GM23338 (cell line): ENCODE data around the gene PSMD13. TPM values are rescaled to one million over a fixed set of nuclear protein-coding genes. Genes with fewer than 3 reads are reported as not detected.

ENCODE experiments used
- ATAC-seq: fragments of 200-7000 bp; cut with Tn5 transposase; 3 replicates; pipeline ENCODE4 v1.9.1; 2020
- DNase-seq: peaks from one replicate; pipeline ENCODE4 v3.0.0-alpha.2; 2015; ENCODE audit warnings: low spot score
- H2AFZ ChIP-seq: fragments of 200-600 bp; sonication (generic); 2 replicates; pipeline ENCODE4 v1.8.0; 2016; ENCODE audit warnings: antibody characterized with exemption, mild to moderate bottlenecking, moderate library complexity
- H3F3A ChIP-seq: fragments of 200-600 bp; sonication (generic); replicated peaks from 2 replicates; pipeline ENCODE4 v1.8.0; 2017; ENCODE audit warnings: antibody characterized with exemption, mixed run types, low read depth
- H3K27ac ChIP-seq: fragments of 200-600 bp; sonication (generic); 2 replicates; pipeline ENCODE4 v1.6.1; 2016; ENCODE audit warnings: low read depth
- H3K27me3 ChIP-seq: fragments of 200-600 bp; sonication (generic); 2 replicates; pipeline ENCODE4 v1.8.0; 2016; ENCODE audit warnings: mild to moderate bottlenecking, mixed run types, moderate library complexity; ENCODE audit not compliant: insufficient read depth
- H3K36me3 ChIP-seq: fragments of 200-600 bp; sonication (generic); 2 replicates; pipeline ENCODE4 v1.8.0; 2016; ENCODE audit warnings: mild to moderate bottlenecking; ENCODE audit not compliant: insufficient read depth
- H3K4me1 ChIP-seq: fragments of 200-600 bp; sonication (generic); 2 replicates; pipeline ENCODE4 v1.8.0; 2016; ENCODE audit warnings: mild to moderate bottlenecking, moderate library complexity; ENCODE audit not compliant: insufficient read depth
- H3K4me2 ChIP-seq: fragments of 200-600 bp; sonication (generic); 2 replicates; pipeline ENCODE4 v1.7.1; 2017; ENCODE audit warnings: mixed run types
- H3K4me3 ChIP-seq: fragments of 200-600 bp; sonication (generic); 2 replicates; pipeline ENCODE4 v1.6.1; 2016; ENCODE audit warnings: mixed run types
- H3K79me2 ChIP-seq: fragments of 200-600 bp; sonication (generic); replicated peaks from 2 replicates; pipeline ENCODE4 v1.8.0; 2017; ENCODE audit warnings: mild to moderate bottlenecking; ENCODE audit not compliant: insufficient read depth
- H3K9me2 ChIP-seq: fragments of 200-600 bp; sonication (generic); 2 replicates; pipeline ENCODE4 v1.8.0; 2017; ENCODE audit not compliant: insufficient read depth
- H4K20me1 ChIP-seq: fragments of 200-600 bp; sonication (generic); replicated peaks from 2 replicates; pipeline ENCODE4 v1.8.0; 2017; ENCODE audit warnings: mild to moderate bottlenecking; ENCODE audit not compliant: insufficient read depth
- H3K27ac Mint-ChIP-seq: 2 replicates; pipeline ENCODE4 v1.8.0; 2020; ENCODE audit warnings: inconsistent platforms, mild to moderate bottlenecking, moderate library complexity, mixed read lengths
- H3K27me3 Mint-ChIP-seq: 3 replicates; pipeline ENCODE4 v1.8.0; 2022; ENCODE audit warnings: low read depth, mild to moderate bottlenecking, moderate library complexity, mixed read lengths, inconsistent platforms; ENCODE audit not compliant: insufficient read depth, poor library complexity
- H3K36me3 Mint-ChIP-seq: 3 replicates; pipeline ENCODE4 v1.8.0; 2021; ENCODE audit warnings: low read depth, mild to moderate bottlenecking, inconsistent platforms, moderate library complexity, mixed read lengths
- H3K4me1 Mint-ChIP-seq: 3 replicates; pipeline ENCODE4 v1.8.0; 2020; ENCODE audit warnings: mild to moderate bottlenecking, inconsistent platforms, mixed read lengths
- H3K4me3 Mint-ChIP-seq: 3 replicates; pipeline ENCODE4 v1.8.0; 2021; ENCODE audit warnings: moderate library complexity, mild to moderate bottlenecking, inconsistent platforms, mixed read lengths
- H3K9me3 Mint-ChIP-seq: 3 replicates; pipeline ENCODE4 v1.8.0; 2020; ENCODE audit warnings: moderate library complexity, mild to moderate bottlenecking, inconsistent platforms, mixed read lengths
- CREB1 ChIP-seq: fragments of 250-450 bp; sonication (Bioruptor Pico); IDR thresholded peaks from 2 replicates; pipeline ENCODE4 v1.5.0; 2020; ENCODE audit warnings: low read depth, mild to moderate bottlenecking, moderate library complexity
- EZH2 ChIP-seq: fragments of 200-600 bp; sonication (generic); IDR thresholded peaks from one replicate; pipeline ENCODE4 v1.8.0; 2017; ENCODE audit warnings: antibody characterized with exemption, mild to moderate bottlenecking, low read depth; ENCODE audit not compliant: unreplicated experiment
- EZH2phosphoT487 ChIP-seq: fragments of 200-600 bp; sonication (generic); IDR thresholded peaks from one replicate; pipeline ENCODE4 v1.8.1; 2018; ENCODE audit warnings: antibody characterized with exemption; ENCODE audit not compliant: unreplicated experiment
- JUNB ChIP-seq: IDR thresholded peaks from one replicate; pipeline ENCODE4 v1.6.1; 2016; ENCODE audit warnings: antibody characterized with exemption; ENCODE audit not compliant: unreplicated experiment
- NANOG ChIP-seq: IDR thresholded peaks from 2 replicates; pipeline ENCODE4 v1.6.1; 2016; ENCODE audit warnings: antibody characterized with exemption, borderline replicate concordance
- POLR2AphosphoS5 ChIP-seq: IDR thresholded peaks from 2 replicates; pipeline ENCODE4 v1.6.1; 2016; ENCODE audit warnings: antibody characterized with exemption, low read depth
- STAT1 ChIP-seq: IDR thresholded peaks from one replicate; pipeline ENCODE4 v1.6.1; 2016; ENCODE audit warnings: antibody characterized with exemption; ENCODE audit not compliant: unreplicated experiment
- ZNF114 ChIP-seq: fragments of 250-450 bp; sonication (Bioruptor Pico); IDR thresholded peaks from 2 replicates; pipeline ENCODE4 v1.5.0; 2020; ENCODE audit warnings: mild to moderate bottlenecking, moderate library complexity
- ZNF331 ChIP-seq: fragments of 250-450 bp; sonication (Bioruptor Pico); IDR thresholded peaks from 2 replicates; pipeline ENCODE4 v1.5.0; 2020; ENCODE audit warnings: low read depth, mild to moderate bottlenecking, moderate library complexity
- polyA plus RNA-seq: library from polyadenylated mRNA; unstranded; fragments of >200 nt; fragmentation: Nextera tagmentation; extraction: Ambion mirVana; gene quantifications from 2 replicates; pipeline ENCODE4 v1.2.1, GENCODE V29; 2016
- total RNA-seq: library from RNA; depleted of rRNA; stranded (reverse); fragments of >200 nt; shearing (Covaris generic); gene quantifications from 2 replicates; pipeline ENCODE4 v1.2.3, GENCODE V29; 2014
- TF ChIP-seq, protein P1 (sequence below), 2 experiments: fragments of 200-600 bp in 1 of 2; sonication (generic) in 1 of 2; conservative IDR thresholded peaks; 2 replicates each; pipeline versions ENCODE4 v1.5.1 to v1.6.1; 2016 to 2017; ENCODE audit warnings: antibody characterized with exemption in 2 of 2, low read depth in 2 of 2, mild to moderate bottlenecking in 2 of 2, moderate library complexity in 1 of 2
- TF ChIP-seq, protein P2 (sequence below): fragments of 250-450 bp; sonication (Bioruptor Pico); IDR thresholded peaks from 2 replicates; pipeline ENCODE4 v1.5.0; 2020; ENCODE audit warnings: mild to moderate bottlenecking, moderate library complexity
- TF ChIP-seq, protein P3 (sequence below): IDR thresholded peaks from one replicate; pipeline ENCODE4 v1.6.1; 2018; ENCODE audit warnings: antibody characterized with exemption; ENCODE audit not compliant: unreplicated experiment

PSMD13 gene
- total and polyA plus RNA-seq, 2 experiments from 2014 or later, result 111 to 114 TPM

DNA sequence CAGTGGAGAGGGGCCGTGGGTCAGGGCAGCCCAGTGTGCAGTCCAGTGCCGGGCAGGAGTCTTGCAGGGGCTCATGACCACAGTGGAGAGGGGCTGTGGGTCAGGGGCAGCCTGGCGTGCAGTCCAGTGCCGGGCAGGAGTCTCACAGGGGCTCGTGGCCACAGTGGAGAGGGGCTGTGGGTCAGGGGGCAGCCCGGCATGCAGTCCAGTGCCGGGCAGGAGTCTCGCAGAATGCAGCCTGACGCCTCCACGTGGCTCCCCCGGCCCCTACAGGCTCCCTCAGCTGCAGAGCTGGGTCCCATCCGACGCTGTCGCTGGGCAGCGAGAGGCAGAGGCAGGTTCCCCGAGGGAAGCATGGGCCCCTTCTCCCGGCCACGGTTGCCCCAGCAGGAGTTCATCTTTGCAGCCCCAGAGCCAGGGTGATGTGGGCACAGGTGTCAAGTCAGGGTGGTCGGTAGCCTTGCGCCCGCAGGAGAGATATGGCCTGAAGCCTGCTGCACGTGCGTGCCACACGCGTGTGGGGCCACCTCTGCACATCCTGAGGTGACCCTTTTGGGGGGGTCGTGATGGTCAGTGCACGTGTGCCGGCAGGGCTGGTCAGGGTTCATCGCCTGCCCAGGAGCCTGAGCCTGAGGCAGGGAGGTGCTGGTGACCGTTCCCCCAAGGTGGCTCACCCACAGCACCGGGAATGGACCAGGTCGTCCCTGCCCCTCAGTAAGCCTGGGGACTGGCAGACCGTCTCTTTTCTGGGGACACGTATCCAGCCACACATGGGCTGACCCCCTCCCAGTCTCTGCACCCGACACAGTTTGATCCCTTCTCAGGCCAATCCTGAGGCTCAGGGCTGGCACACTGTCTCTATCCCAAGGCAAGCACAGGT, 59.6 kb downstream of the PSMD13 start:
- H3K36me3 ChIP-seq, result no peaks in the 10 kb centered on the region
- peaks cover 5% of the 10 kb centered on the region for H3K27me3 Mint-ChIP-seq
- peaks cover 23% of the 10 kb centered on the region for H3K4me1 Mint-ChIP-seq
- ATAC-seq (no peak), DNase-seq (no peak)
- H3K4me2 ChIP-seq, result no peak overlapping the region
- H2AFZ ChIP-seq, result no peak overlapping the region
- no peaks in the 10 kb centered on the region for H3K79me2 ChIP-seq
- H3K9me3 Mint-ChIP-seq, result no peaks in the 10 kb centered on the region
- no peak overlapping the region for H3K4me3 Mint-ChIP-seq
- TF ChIP-seq EZH2phosphoT487 (no peak), JUNB (no peak), CREB1 (CRISPR knock-in tag) (no peak), ZNF331 (CRISPR knock-in tag) (no peak), EZH2 (no peak), STAT1 (no peak), NANOG (no peak), POLR2AphosphoS5 (no peak), ZNF114 (CRISPR knock-in tag) (no peak)
- TF ChIP-seq, protein P1, sequence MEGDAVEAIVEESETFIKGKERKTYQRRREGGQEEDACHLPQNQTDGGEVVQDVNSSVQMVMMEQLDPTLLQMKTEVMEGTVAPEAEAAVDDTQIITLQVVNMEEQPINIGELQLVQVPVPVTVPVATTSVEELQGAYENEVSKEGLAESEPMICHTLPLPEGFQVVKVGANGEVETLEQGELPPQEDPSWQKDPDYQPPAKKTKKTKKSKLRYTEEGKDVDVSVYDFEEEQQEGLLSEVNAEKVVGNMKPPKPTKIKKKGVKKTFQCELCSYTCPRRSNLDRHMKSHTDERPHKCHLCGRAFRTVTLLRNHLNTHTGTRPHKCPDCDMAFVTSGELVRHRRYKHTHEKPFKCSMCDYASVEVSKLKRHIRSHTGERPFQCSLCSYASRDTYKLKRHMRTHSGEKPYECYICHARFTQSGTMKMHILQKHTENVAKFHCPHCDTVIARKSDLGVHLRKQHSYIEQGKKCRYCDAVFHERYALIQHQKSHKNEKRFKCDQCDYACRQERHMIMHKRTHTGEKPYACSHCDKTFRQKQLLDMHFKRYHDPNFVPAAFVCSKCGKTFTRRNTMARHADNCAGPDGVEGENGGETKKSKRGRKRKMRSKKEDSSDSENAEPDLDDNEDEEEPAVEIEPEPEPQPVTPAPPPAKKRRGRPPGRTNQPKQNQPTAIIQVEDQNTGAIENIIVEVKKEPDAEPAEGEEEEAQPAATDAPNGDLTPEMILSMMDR (conservative IDR thresholded peaks at IDR 0.05; ENCODE audit: low read depth in 2 of 2), result no peak
- TF ChIP-seq, protein P2, sequence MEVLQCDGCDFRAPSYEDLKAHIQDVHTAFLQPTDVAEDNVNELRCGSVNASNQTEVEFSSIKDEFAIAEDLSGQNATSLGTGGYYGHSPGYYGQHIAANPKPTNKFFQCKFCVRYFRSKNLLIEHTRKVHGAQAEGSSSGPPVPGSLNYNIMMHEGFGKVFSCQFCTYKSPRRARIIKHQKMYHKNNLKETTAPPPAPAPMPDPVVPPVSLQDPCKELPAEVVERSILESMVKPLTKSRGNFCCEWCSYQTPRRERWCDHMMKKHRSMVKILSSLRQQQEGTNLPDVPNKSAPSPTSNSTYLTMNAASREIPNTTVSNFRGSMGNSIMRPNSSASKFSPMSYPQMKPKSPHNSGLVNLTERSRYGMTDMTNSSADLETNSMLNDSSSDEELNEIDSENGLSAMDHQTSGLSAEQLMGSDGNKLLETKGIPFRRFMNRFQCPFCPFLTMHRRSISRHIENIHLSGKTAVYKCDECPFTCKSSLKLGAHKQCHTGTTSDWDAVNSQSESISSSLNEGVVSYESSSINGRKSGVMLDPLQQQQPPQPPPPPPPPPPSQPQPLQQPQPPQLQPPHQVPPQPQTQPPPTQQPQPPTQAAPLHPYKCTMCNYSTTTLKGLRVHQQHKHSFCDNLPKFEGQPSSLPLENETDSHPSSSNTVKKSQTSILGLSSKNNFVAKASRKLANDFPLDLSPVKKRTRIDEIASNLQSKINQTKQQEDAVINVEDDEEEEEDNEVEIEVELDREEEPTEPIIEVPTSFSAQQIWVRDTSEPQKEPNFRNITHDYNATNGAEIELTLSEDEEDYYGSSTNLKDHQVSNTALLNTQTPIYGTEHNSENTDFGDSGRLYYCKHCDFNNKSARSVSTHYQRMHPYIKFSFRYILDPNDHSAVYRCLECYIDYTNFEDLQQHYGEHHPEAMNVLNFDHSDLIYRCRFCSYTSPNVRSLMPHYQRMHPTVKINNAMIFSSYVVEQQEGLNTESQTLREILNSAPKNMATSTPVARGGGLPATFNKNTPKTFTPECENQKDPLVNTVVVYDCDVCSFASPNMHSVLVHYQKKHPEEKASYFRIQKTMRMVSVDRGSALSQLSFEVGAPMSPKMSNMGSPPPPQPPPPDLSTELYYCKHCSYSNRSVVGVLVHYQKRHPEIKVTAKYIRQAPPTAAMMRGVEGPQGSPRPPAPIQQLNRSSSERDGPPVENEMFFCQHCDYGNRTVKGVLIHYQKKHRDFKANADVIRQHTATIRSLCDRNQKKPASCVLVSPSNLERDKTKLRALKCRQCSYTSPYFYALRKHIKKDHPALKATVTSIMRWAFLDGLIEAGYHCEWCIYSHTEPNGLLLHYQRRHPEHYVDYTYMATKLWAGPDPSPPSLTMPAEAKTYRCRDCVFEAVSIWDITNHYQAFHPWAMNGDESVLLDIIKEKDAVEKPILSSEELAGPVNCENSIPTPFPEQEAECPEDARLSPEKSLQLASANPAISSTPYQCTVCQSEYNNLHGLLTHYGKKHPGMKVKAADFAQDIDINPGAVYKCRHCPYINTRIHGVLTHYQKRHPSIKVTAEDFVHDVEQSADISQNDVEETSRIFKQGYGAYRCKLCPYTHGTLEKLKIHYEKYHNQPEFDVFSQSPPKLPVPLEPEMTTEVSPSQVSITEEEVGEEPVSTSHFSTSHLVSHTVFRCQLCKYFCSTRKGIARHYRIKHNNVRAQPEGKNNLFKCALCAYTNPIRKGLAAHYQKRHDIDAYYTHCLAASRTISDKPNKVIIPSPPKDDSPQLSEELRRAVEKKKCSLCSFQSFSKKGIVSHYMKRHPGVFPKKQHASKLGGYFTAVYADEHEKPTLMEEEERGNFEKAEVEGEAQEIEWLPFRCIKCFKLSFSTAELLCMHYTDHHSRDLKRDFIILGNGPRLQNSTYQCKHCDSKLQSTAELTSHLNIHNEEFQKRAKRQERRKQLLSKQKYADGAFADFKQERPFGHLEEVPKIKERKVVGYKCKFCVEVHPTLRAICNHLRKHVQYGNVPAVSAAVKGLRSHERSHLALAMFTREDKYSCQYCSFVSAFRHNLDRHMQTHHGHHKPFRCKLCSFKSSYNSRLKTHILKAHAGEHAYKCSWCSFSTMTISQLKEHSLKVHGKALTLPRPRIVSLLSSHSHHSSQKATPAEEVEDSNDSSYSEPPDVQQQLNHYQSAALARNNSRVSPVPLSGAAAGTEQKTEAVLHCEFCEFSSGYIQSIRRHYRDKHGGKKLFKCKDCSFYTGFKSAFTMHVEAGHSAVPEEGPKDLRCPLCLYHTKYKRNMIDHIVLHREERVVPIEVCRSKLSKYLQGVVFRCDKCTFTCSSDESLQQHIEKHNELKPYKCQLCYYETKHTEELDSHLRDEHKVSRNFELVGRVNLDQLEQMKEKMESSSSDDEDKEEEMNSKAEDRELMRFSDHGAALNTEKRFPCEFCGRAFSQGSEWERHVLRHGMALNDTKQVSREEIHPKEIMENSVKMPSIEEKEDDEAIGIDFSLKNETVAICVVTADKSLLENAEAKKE (CRISPR knock-in tag), result no peak
- TF ChIP-seq, protein P3, sequence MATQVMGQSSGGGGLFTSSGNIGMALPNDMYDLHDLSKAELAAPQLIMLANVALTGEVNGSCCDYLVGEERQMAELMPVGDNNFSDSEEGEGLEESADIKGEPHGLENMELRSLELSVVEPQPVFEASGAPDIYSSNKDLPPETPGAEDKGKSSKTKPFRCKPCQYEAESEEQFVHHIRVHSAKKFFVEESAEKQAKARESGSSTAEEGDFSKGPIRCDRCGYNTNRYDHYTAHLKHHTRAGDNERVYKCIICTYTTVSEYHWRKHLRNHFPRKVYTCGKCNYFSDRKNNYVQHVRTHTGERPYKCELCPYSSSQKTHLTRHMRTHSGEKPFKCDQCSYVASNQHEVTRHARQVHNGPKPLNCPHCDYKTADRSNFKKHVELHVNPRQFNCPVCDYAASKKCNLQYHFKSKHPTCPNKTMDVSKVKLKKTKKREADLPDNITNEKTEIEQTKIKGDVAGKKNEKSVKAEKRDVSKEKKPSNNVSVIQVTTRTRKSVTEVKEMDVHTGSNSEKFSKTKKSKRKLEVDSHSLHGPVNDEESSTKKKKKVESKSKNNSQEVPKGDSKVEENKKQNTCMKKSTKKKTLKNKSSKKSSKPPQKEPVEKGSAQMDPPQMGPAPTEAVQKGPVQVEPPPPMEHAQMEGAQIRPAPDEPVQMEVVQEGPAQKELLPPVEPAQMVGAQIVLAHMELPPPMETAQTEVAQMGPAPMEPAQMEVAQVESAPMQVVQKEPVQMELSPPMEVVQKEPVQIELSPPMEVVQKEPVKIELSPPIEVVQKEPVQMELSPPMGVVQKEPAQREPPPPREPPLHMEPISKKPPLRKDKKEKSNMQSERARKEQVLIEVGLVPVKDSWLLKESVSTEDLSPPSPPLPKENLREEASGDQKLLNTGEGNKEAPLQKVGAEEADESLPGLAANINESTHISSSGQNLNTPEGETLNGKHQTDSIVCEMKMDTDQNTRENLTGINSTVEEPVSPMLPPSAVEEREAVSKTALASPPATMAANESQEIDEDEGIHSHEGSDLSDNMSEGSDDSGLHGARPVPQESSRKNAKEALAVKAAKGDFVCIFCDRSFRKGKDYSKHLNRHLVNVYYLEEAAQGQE, result no peak
- peaks cover 6% of the 10 kb centered on the region; the same call in 1 of the 3 replicates for H3K36me3 Mint-ChIP-seq
- 0 out of 2 replicates have a peak, but pooled peaks cover 8% of the 10 kb centered on the region for H3F3A ChIP-seq
- H4K20me1 ChIP-seq, result no peaks in the 10 kb centered on the region
- H3K4me3 ChIP-seq, result no peak overlapping the region
- peaks cover 18% of the 10 kb centered on the region for H3K4me1 ChIP-seq
- no peaks in the 10 kb centered on the region for H3K27me3 ChIP-seq
- no peaks in the 10 kb centered on the region for H3K9me2 ChIP-seq
- H3K27ac Mint-ChIP-seq, result no peak overlapping the region
- H3K27ac ChIP-seq, result no peak overlapping the region
